Panc1 (cell line): ENCODE data around the gene PTGES3. TPM values are rescaled to one million over a fixed set of nuclear protein-coding genes. Genes with fewer than 3 reads are reported as not detected.

Source experiments
- ATAC-seq: fragments of 200-7000 bp; cut with Tn5 transposase; 2 replicates; pipeline ENCODE4 v1.9.1; 2020; ENCODE audit warnings: mild to moderate bottlenecking, moderate library complexity
- BruUV-seq: library from RNA; stranded (reverse); fragments of 400-500 nt; replicated peaks from 2 replicates; lab custom pipeline; 2021; lab: Mats Ljungman, UMichigan
- CTCF ChIA-PET: fragments of 300-600 bp; sonication (Branson Sonifier 250); formaldehyde crosslinking; loops from one replicate; lab custom pipeline; 2022; ENCODE audit warnings: antibody characterized with exemption; lab: Charles Lee
- POLR2A ChIA-PET: fragments of 300-600 bp; sonication (Branson Sonifier 250); formaldehyde crosslinking; loops from one replicate; lab custom pipeline; 2022; ENCODE audit warnings: antibody characterized with exemption; lab: Charles Lee
- DNase-seq: peaks from one replicate; pipeline ENCODE4 v3.0.0-alpha.2; 2010; ENCODE audit warnings: low read depth, low spot score
- H3K27ac ChIP-seq: 2 replicates; pipeline ENCODE4 v1.5.1; 2011; ENCODE audit warnings: mild to moderate bottlenecking, low read length, inconsistent platforms
- H3K27me3 ChIP-seq: fragments of 200-500 bp; sonication (Bioruptor generic); 2 replicates; pipeline ENCODE4 v1.6.0; 2014; ENCODE audit warnings: low read length, inconsistent platforms; ENCODE audit not compliant: control insufficient read depth, insufficient read depth
- H3K36me3 ChIP-seq: fragments of 200-500 bp; sonication (Bioruptor generic); 2 replicates; pipeline ENCODE4 v1.5.1; 2014; ENCODE audit warnings: inconsistent platforms, mild to moderate bottlenecking, low read length, moderate library complexity; ENCODE audit not compliant: control insufficient read depth, insufficient read depth
- H3K4me1 ChIP-seq: 2 replicates; pipeline ENCODE4 v1.5.1; 2011; ENCODE audit warnings: inconsistent platforms, mild to moderate bottlenecking, low read length, moderate library complexity; ENCODE audit not compliant: control insufficient read depth, insufficient read depth
- H3K4me3 ChIP-seq, 2 experiments: 2 replicates each; pipeline ENCODE4 v1.5.1; 2011 to 2012; ENCODE audit warnings: low read depth in 2 of 2, low read length in 2 of 2, mild to moderate bottlenecking in 2 of 2, inconsistent platforms in 1 of 2, moderate library complexity in 1 of 2
- H3K9me3 ChIP-seq: fragments of 200-500 bp; sonication (Bioruptor generic); 2 replicates; pipeline ENCODE4 v1.5.1; 2014; ENCODE audit warnings: low read depth, mild to moderate bottlenecking, inconsistent platforms, low read length, moderate library complexity; ENCODE audit not compliant: control insufficient read depth, insufficient read depth
- CTCF ChIP-seq: fragments of 450-650 bp; IDR thresholded peaks from 2 replicates; pipeline ENCODE4 v1.5.1; 2017; ENCODE audit warnings: mild to moderate bottlenecking
- POLR2AphosphoS5 ChIP-seq: IDR thresholded peaks from 2 replicates; pipeline ENCODE4 v1.6.1; 2012; ENCODE audit warnings: mild to moderate bottlenecking, low read depth, low read length, moderate library complexity
- REST ChIP-seq, 2 experiments: IDR thresholded peaks; 2 replicates each; pipeline ENCODE4 v1.6.1; 2011 to 2012; ENCODE audit warnings: low read depth in 2 of 2, control low read depth in 1 of 2, low read length in 1 of 2, mild to moderate bottlenecking in 1 of 2, moderate library complexity in 1 of 2; ENCODE audit not compliant: insufficient read depth in 1 of 2
- SIN3A ChIP-seq: IDR thresholded peaks from 2 replicates; pipeline ENCODE4 v1.6.1; 2012; ENCODE audit warnings: low read depth, mild to moderate bottlenecking, low read length, moderate library complexity, borderline replicate concordance; ENCODE audit not compliant: insufficient read depth
- TCF7L2 ChIP-seq: IDR thresholded peaks from 2 replicates; pipeline ENCODE4 v1.6.1; 2011; ENCODE audit warnings: mild to moderate bottlenecking, low read depth, low read length, inconsistent platforms
- in situ Hi-C: cut with HindIII; loops from 2 replicates; pipeline ENCODE4 v1.10.0; 2016; ENCODE audit warnings: low sequenced_read_pairs, low pct_unique_long_range_greater_than_20kb
- intact Hi-C: fragments of 100-400 bp; cut with micrococcal nuclease; formaldehyde crosslinking; loops from one replicate; pipeline ENCODE4 v1.10.0; 2022; ENCODE audit not compliant: unreplicated experiment
- total RNA-seq: library from RNA; stranded (reverse); gene quantifications from one replicate; pipeline ENCODE4 v1.2.1, GENCODE V29; 2021; ENCODE audit not compliant: unreplicated experiment

Gene PTGES3
- total RNA-seq, 1 experiment from 2014 or later = 339 TPM

GRCh38 chr12:56645717-56646446, 42.2 kb downstream of the PTGES3 start, which contains the start of gene ATP5F1B:
Gene ATP5F1B (minus strand): TSS chr12:56645984. CDS start chr12:56645963, 21 bp downstream.
- Histone ChIP-seq H3K36me3 (peaks cover 35% of the 10 kb centered on the region), H3K4me3 (peak within 1 kb of the TSS; percentile 85 to 97), H3K27me3 (no peaks in the 10 kb centered on the region), H3K4me1 (peaks cover 19% of the 10 kb centered on the region; the same call in 1 of the 2 replicates), H3K9me3 (no peaks in the 10 kb centered on the region), H3K27ac (peak within 1 kb of the TSS; percentile 98)
- CTCF ChIA-PET = interaction anchor here (0.6 to 1.7 kb wide), 2 partner anchors 9 to 441 kb away, joined by 3 to 8 read pairs; no protein-coding TSS in a partner anchor
- in situ Hi-C loops = no loop called here
- DNase-seq = peak; percentile 100
- POLR2A ChIA-PET = interaction anchor here (0.5 to 1.0 kb wide), 5 partner anchors 12 to 163 kb away, joined by 3 to 8 read pairs (median 5); no protein-coding TSS in a partner anchor
- intact Hi-C loops = no loop called here
- TF ChIP-seq SIN3A = peak; percentile 88; the same call in 1 of the 2 replicates
- TF ChIP-seq POLR2AphosphoS5 = peak; percentile 99
- no peak for TF ChIP-seq TCF7L2
- peak in 1 of 2 experiments; percentile 56; a peak in 1 of 4 replicates for TF ChIP-seq REST (IDR thresholded peaks at IDR 0.05; ENCODE audit: insufficient read depth in 1 of 2, low read depth in 2 of 2, low read length in 1 of 2)
- TF ChIP-seq CTCF = no peak
- peak; percentile 99 for ATAC-seq
- no TSS peak for BruUV-seq

- BruUV-seq = no TSS peak
- no peak for DNase-seq
- H3K4me1 ChIP-seq = peaks cover 19% of the 10 kb centered on the region; the same call in 1 of the 2 replicates
- TF ChIP-seq SIN3A = no peak
- TF ChIP-seq POLR2AphosphoS5 = no peak
- TF ChIP-seq REST (IDR thresholded peaks at IDR 0.05; ENCODE audit: insufficient read depth in 1 of 2, low read depth in 2 of 2, low read length in 1 of 2) = no peak
- no peak for TF ChIP-seq CTCF
- no peak for TF ChIP-seq TCF7L2
- peak overlapping the region; percentile 85 to 97 for H3K4me3 ChIP-seq
- in situ Hi-C loops (no loop called here), intact Hi-C loops (no loop called here)
- H3K27me3 ChIP-seq = no peaks in the 10 kb centered on the region
- no peaks in the 10 kb centered on the region for H3K9me3 ChIP-seq
- peak overlapping the region; percentile 98 for H3K27ac ChIP-seq
- peaks cover 37% of the 10 kb centered on the region for H3K36me3 ChIP-seq
- ChIA-PET POLR2A (interaction anchor here (0.5 to 0.6 kb wide), 3 partner anchors 12 to 162 kb away, joined by 3 to 8 read pairs (median 7); no protein-coding TSS in a partner anchor), CTCF (interaction anchor here (0.6 to 1.7 kb wide), 2 partner anchors 9 to 442 kb away, joined by 3 to 8 read pairs; no protein-coding TSS in a partner anchor)
- ATAC-seq = no peak
Observed at GRCh38 chr12:56645201-56645716, 42.8 kb downstream of the PTGES3 start.
